Neural cell (in vitro differentiated cells): ENCODE measurements around the gene PSMB3. TPM values are rescaled to one million over a fixed set of nuclear protein-coding genes. Genes with fewer than 3 reads are reported as not detected.

Experiments
- H2AFZ ChIP-seq: fragments of 200-600, 300-800 bp; sonication (generic), shearing (Covaris generic); 2 replicates; pipeline ENCODE4 v1.6.0; 2014; ENCODE audit warnings: low read depth, mild to moderate bottlenecking, antibody characterized with exemption, low read length, moderate library complexity
- H3F3A ChIP-seq: fragments of 200-600 bp; shearing (Covaris generic); 2 replicates; pipeline ENCODE4 v1.6.1; 2016; ENCODE audit warnings: mild to moderate bottlenecking, moderate library complexity, mixed read lengths, antibody characterized with exemption, low read length; ENCODE audit not compliant: insufficient read depth, poor library complexity, severe bottlenecking
- H3K27ac ChIP-seq: fragments of 200-600, 300-800 bp; sonication (generic), shearing (Covaris generic); 2 replicates; pipeline ENCODE4 v1.5.1; 2014; ENCODE audit warnings: mild to moderate bottlenecking, low read length, moderate library complexity
- H3K27me3 ChIP-seq: fragments of 300-800, 200-600 bp; sonication (generic), shearing (Covaris generic); 2 replicates; pipeline ENCODE4 v1.6.0; 2014; ENCODE audit warnings: mild to moderate bottlenecking, low read depth, low read length, moderate library complexity; ENCODE audit not compliant: insufficient read depth
- H3K36me3 ChIP-seq: fragments of 300-800, 200-600 bp; sonication (generic), shearing (Covaris generic); 2 replicates; pipeline ENCODE4 v1.5.1; 2014; ENCODE audit warnings: mild to moderate bottlenecking, antibody characterized with exemption, low read length, moderate library complexity; ENCODE audit not compliant: insufficient read depth
- H3K4me2 ChIP-seq: fragments of 300-800, 200-600 bp; sonication (generic), shearing (Covaris generic); 2 replicates; pipeline ENCODE4 v1.6.0; 2014; ENCODE audit warnings: mild to moderate bottlenecking, low read length
- H3K4me3 ChIP-seq: fragments of 300-800, 200-600 bp; sonication (generic), shearing (Covaris generic); 2 replicates; pipeline ENCODE4 v1.5.1; 2014; ENCODE audit warnings: mild to moderate bottlenecking, low read length, moderate library complexity
- H3K79me2 ChIP-seq: fragments of 200-600 bp; shearing (Covaris generic); replicated peaks from 2 replicates; pipeline ENCODE4 v1.6.0; 2014; ENCODE audit warnings: mild to moderate bottlenecking, low read length, moderate library complexity; ENCODE audit not compliant: insufficient read depth
- H3K9ac ChIP-seq: fragments of 300-800, 200-600 bp; sonication (generic), shearing (Covaris generic); 2 replicates; pipeline ENCODE4 v1.6.1; 2016; ENCODE audit warnings: mild to moderate bottlenecking, low read length, mixed read lengths
- H3K9me2 ChIP-seq: fragments of 200-600 bp; shearing (Covaris generic); 2 replicates; pipeline ENCODE4 v1.6.1; 2016; ENCODE audit warnings: mild to moderate bottlenecking, low read length, mixed read lengths; ENCODE audit not compliant: insufficient read depth
- H3K9me3 ChIP-seq: fragments of 200-600, 300-800 bp; sonication (generic), shearing (Covaris generic); 2 replicates; pipeline ENCODE4 v1.6.1; 2016; ENCODE audit warnings: mild to moderate bottlenecking, mixed run types, low read length, moderate library complexity, mixed read lengths
- H4K20me1 ChIP-seq: fragments of 200-600 bp; shearing (Covaris generic); 2 replicates; pipeline ENCODE4 v1.6.1; 2016; ENCODE audit warnings: mild to moderate bottlenecking, mixed run types; ENCODE audit not compliant: insufficient read depth
- CTCF ChIP-seq: fragments of 450-650 bp; IDR thresholded peaks from 2 replicates; pipeline ENCODE4 v1.5.1; 2014; ENCODE audit warnings: antibody characterized with exemption, mild to moderate bottlenecking, moderate library complexity; ENCODE audit not compliant: poor library complexity, severe bottlenecking
- EP300 ChIP-seq: fragments of 450-650 bp; conservative IDR thresholded peaks from 2 replicates; pipeline ENCODE4 v1.6.1; 2014; ENCODE audit warnings: antibody characterized with exemption, mild to moderate bottlenecking, moderate library complexity; ENCODE audit not compliant: poor library complexity, severe bottlenecking
- EZH2 ChIP-seq: fragments of 200-600, 300-800 bp; shearing (Covaris generic), sonication (generic); IDR thresholded peaks from 2 replicates; pipeline ENCODE4 v1.6.1; 2014; ENCODE audit warnings: antibody characterized with exemption, low read length, borderline replicate concordance, mild to moderate bottlenecking; ENCODE audit not compliant: insufficient read depth, poor library complexity, severe bottlenecking
- MXI1 ChIP-seq: fragments of 450-650 bp; conservative IDR thresholded peaks from 2 replicates; pipeline ENCODE4 v1.6.1; 2014; ENCODE audit warnings: antibody characterized with exemption, mild to moderate bottlenecking; ENCODE audit not compliant: poor library complexity, severe bottlenecking
- POLR2AphosphoS5 ChIP-seq: IDR thresholded peaks from 2 replicates; pipeline ENCODE4 v1.6.1; 2012
- RAD21 ChIP-seq: fragments of 450-650 bp; conservative IDR thresholded peaks from 2 replicates; pipeline ENCODE4 v1.6.1; 2014; ENCODE audit warnings: antibody characterized with exemption, mild to moderate bottlenecking, moderate library complexity
- REST ChIP-seq: IDR thresholded peaks from 2 replicates; pipeline ENCODE4 v1.6.1; 2012; ENCODE audit warnings: borderline replicate concordance
- SMC3 ChIP-seq: fragments of 450-650 bp; conservative IDR thresholded peaks from 2 replicates; pipeline ENCODE4 v1.6.1; 2014; ENCODE audit warnings: antibody characterized with exemption, mild to moderate bottlenecking, moderate library complexity; ENCODE audit not compliant: poor library complexity
- TAF1 ChIP-seq: IDR thresholded peaks from 2 replicates; pipeline ENCODE4 v1.6.1; 2012; ENCODE audit warnings: low read depth
- polyA plus RNA-seq: library from polyadenylated mRNA; depleted of rRNA; stranded (reverse); fragments of >200 nt; gene quantifications from 2 replicates; pipeline ENCODE4 v1.2.3, GENCODE V29; 2014

Gene PSMB3
- polyA plus RNA-seq, 1 donor from 2014 or later, result 338 TPM

GRCh38 chr17:38741461-38741860, 11.1 kb upstream of the PSMB3 start:
- peak overlapping the region; percentile 59 for H3K9ac ChIP-seq
- H3K9me3 ChIP-seq, result no peaks in the 10 kb centered on the region
- H3K9me2 ChIP-seq, result no peaks in the 10 kb centered on the region
- no peaks in the 10 kb centered on the region for H3K36me3 ChIP-seq
- no peak overlapping the region for H3K27ac ChIP-seq
- no peak overlapping the region for H3K4me2 ChIP-seq
- H4K20me1 ChIP-seq, result peaks cover 23% of the 10 kb centered on the region
- peak overlapping the region; percentile 62 for H3K4me3 ChIP-seq
- H3K27me3 ChIP-seq, result no peaks in the 10 kb centered on the region
- no peaks in the 10 kb centered on the region for H3F3A ChIP-seq
- H3K79me2 ChIP-seq, result peaks cover 66% of the 10 kb centered on the region
- H2AFZ ChIP-seq, result no peak overlapping the region
- TF ChIP-seq RAD21 (no peak), REST (no peak), MXI1 (no peak), SMC3 (no peak), CTCF (no peak), EZH2 (no peak)

- Histone ChIP-seq H3K27me3 (no peaks in the 10 kb centered on the region), H3F3A (no peaks in the 10 kb centered on the region), H3K79me2 (peaks cover 71% of the 10 kb centered on the region), H4K20me1 (peaks cover 23% of the 10 kb centered on the region), H3K9me3 (no peaks in the 10 kb centered on the region), H3K27ac (peak overlapping the region; percentile 24), H3K4me2 (no peak overlapping the region), H3K9me2 (no peaks in the 10 kb centered on the region), H3K9ac (peak overlapping the region; percentile 59), H3K36me3 (no peaks in the 10 kb centered on the region), H2AFZ (no peak overlapping the region), H3K4me3 (peak overlapping the region; percentile 62)
- TF ChIP-seq EZH2 (no peak), TAF1 (no peak), CTCF (no peak), POLR2AphosphoS5 (no peak), EP300 (no peak)
Measured at GRCh38 chr17:38741921-38742410, 10.6 kb upstream of the PSMB3 start.
